ENCODE measurements around the gene PARD3B. TPM values are rescaled to one million over a fixed set of nuclear protein-coding genes. Genes with fewer than 3 reads are reported as not detected.

PARD3B gene
- total RNA-seq, 1 donor from 2014 or later = 12.3 TPM

- Histone ChIP-seq H3K4me1 (no peaks in the 10 kb centered on the region), H3K27ac (no peak overlapping the region), H3K4me3 (no peak overlapping the region), H3K27me3 (no peaks in the 10 kb centered on the region), H3K9me3 (no peaks in the 10 kb centered on the region), H3K36me3 (no peaks in the 10 kb centered on the region)
- intact Hi-C loops (cut with DNase I) = no loop called here
- DNase-seq (ENCODE audit: extremely low spot score in 2 of 2) = no peak
- TF ChIP-seq, protein P1, sequence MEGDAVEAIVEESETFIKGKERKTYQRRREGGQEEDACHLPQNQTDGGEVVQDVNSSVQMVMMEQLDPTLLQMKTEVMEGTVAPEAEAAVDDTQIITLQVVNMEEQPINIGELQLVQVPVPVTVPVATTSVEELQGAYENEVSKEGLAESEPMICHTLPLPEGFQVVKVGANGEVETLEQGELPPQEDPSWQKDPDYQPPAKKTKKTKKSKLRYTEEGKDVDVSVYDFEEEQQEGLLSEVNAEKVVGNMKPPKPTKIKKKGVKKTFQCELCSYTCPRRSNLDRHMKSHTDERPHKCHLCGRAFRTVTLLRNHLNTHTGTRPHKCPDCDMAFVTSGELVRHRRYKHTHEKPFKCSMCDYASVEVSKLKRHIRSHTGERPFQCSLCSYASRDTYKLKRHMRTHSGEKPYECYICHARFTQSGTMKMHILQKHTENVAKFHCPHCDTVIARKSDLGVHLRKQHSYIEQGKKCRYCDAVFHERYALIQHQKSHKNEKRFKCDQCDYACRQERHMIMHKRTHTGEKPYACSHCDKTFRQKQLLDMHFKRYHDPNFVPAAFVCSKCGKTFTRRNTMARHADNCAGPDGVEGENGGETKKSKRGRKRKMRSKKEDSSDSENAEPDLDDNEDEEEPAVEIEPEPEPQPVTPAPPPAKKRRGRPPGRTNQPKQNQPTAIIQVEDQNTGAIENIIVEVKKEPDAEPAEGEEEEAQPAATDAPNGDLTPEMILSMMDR (IDR thresholded peaks at IDR 0.05) = no peak
- no peak for TF ChIP-seq POLR2AphosphoS5 (IDR thresholded peaks at IDR 0.05; ENCODE audit: insufficient read depth in 1 of 2, low read depth in 1 of 2)
- no peak for TF ChIP-seq POLR2A (IDR thresholded peaks at IDR 0.05)
Measured at GRCh38 chr2:205297368-205297767, 752.1 kb downstream of the PARD3B start.

DNA sequence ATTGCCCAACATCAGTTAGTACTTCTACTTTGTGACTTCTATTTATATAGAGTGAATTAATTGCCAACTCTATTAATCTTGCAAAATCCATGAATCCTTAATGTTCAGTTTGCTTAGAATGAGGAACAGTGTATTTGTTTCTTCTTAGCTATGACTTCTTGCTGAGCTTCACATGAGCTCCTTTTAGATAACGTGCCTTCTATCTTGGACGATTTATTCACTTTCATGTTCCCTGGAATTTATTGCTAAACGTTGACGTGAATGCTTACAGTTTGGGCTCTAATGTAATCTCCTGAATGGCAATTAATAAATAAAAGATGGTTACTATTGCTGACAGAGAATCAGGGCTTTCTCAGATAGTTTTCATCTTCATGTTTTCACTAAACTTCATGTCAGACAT is 752.6 kb downstream of the PARD3B start:
- Histone ChIP-seq H3K27ac (no peak overlapping the region), H3K4me3 (no peak overlapping the region), H3K4me1 (no peaks in the 10 kb centered on the region), H3K36me3 (no peaks in the 10 kb centered on the region), H3K27me3 (no peaks in the 10 kb centered on the region), H3K9me3 (no peaks in the 10 kb centered on the region)
- DNase-seq (ENCODE audit: extremely low spot score in 2 of 2) = no peak
- TF ChIP-seq, protein P1 (IDR thresholded peaks at IDR 0.05) = no peak
- TF ChIP-seq POLR2AphosphoS5 (IDR thresholded peaks at IDR 0.05; ENCODE audit: insufficient read depth in 1 of 2, low read depth in 1 of 2) (no peak), POLR2A (IDR thresholded peaks at IDR 0.05) (no peak)
- intact Hi-C loops (cut with DNase I) = no loop called here

- Histone ChIP-seq H3K9me3 (no peaks in the 10 kb centered on the region), H3K27ac (no peak overlapping the region), H3K36me3 (no peaks in the 10 kb centered on the region), H3K4me3 (no peak overlapping the region), H3K27me3 (no peaks in the 10 kb centered on the region), H3K4me1 (no peaks in the 10 kb centered on the region)
- TF ChIP-seq POLR2A (IDR thresholded peaks at IDR 0.05) = no peak
- TF ChIP-seq POLR2AphosphoS5 (IDR thresholded peaks at IDR 0.05; ENCODE audit: insufficient read depth in 1 of 2, low read depth in 1 of 2) = no peak
- TF ChIP-seq, protein P1 (IDR thresholded peaks at IDR 0.05) = no peak
- no peak for DNase-seq (ENCODE audit: extremely low spot score in 2 of 2)
- intact Hi-C loops (cut with DNase I) = no loop called here
Measured at GRCh38 chr2:205311201-205311600, 765.9 kb downstream of the PARD3B start.

- intact Hi-C loops (cut with DNase I) = no loop called here
- TF ChIP-seq, protein P1 (IDR thresholded peaks at IDR 0.05) = no peak
- TF ChIP-seq POLR2A (IDR thresholded peaks at IDR 0.05) = no peak
Measured at GRCh38 chr2:205321231-205321630, 776.0 kb downstream of the PARD3B start.

GRCh38 chr2:205323929-205324328 is 778.7 kb downstream of the PARD3B start:
- Histone ChIP-seq H3K4me1 (no peaks in the 10 kb centered on the region), H3K9me3 (no peaks in the 10 kb centered on the region), H3K36me3 (no peaks in the 10 kb centered on the region), H3K4me3 (no peak overlapping the region), H3K27me3 (no peaks in the 10 kb centered on the region), H3K27ac (no peak overlapping the region)
- TF ChIP-seq, protein P1 (IDR thresholded peaks at IDR 0.05) = no peak
- no peak for TF ChIP-seq POLR2AphosphoS5 (IDR thresholded peaks at IDR 0.05; ENCODE audit: insufficient read depth in 1 of 2, low read depth in 1 of 2)
- TF ChIP-seq POLR2A (IDR thresholded peaks at IDR 0.05) = no peak
- intact Hi-C loops (cut with DNase I) = no loop called here
- DNase-seq (ENCODE audit: extremely low spot score in 2 of 2) = no peak

More at GRCh38 chr2:205321231-205321630, 776.0 kb downstream of the PARD3B start:
- Histone ChIP-seq H3K4me3 (no peak overlapping the region), H3K4me1 (no peaks in the 10 kb centered on the region), H3K27ac (no peak overlapping the region), H3K9me3 (no peaks in the 10 kb centered on the region), H3K36me3 (no peaks in the 10 kb centered on the region), H3K27me3 (no peaks in the 10 kb centered on the region)
- no peak for DNase-seq (ENCODE audit: extremely low spot score in 2 of 2)
